Activated CD8-positive, alpha-beta T cell treated with anti-CD3 and anti-CD28 coated beads for 36 hours (primary cell): ENCODE data around the gene PLA2G4D. TPM values are rescaled to one million over a fixed set of nuclear protein-coding genes. Genes with fewer than 3 reads are reported as not detected.

Experiments used
- ATAC-seq: fragments of 200-7000 bp; cut with Tn5 transposase; one replicate; pipeline ENCODE4 v1.10.0; 2021; ENCODE audit warnings: mild to moderate bottlenecking, moderate library complexity
- CTCF ChIA-PET: fragments of 350-600 bp; sonication (Branson Sonifier 250); formaldehyde crosslinking; loops from one replicate; lab custom pipeline; 2021; ENCODE audit warnings: antibody characterized with exemption; lab: Charles Lee
- POLR2A ChIA-PET: fragments of 350-600 bp; sonication (Branson Sonifier 250); formaldehyde crosslinking; loops from one replicate; lab custom pipeline; 2021; ENCODE audit warnings: antibody characterized with exemption; lab: Charles Lee
- DNase-seq: peaks from one replicate; pipeline ENCODE4 v3.0.0-alpha.2; 2020
- H3K27ac Mint-ChIP-seq: one replicate; pipeline ENCODE4 v1.8.0; 2021; ENCODE audit warnings: mild to moderate bottlenecking, mixed read lengths
- H3K27me3 Mint-ChIP-seq: one replicate; pipeline ENCODE4 v1.8.0; 2021; ENCODE audit warnings: mixed read lengths
- H3K36me3 Mint-ChIP-seq: one replicate; pipeline ENCODE4 v1.8.0; 2021; ENCODE audit warnings: low read depth, mixed read lengths
- H3K4me1 Mint-ChIP-seq: one replicate; pipeline ENCODE4 v1.8.0; 2021; ENCODE audit warnings: low read depth, mixed read lengths
- H3K4me3 Mint-ChIP-seq: one replicate; pipeline ENCODE4 v1.8.0; 2021; ENCODE audit warnings: mild to moderate bottlenecking, moderate library complexity, mixed read lengths
- H3K9me3 Mint-ChIP-seq: one replicate; pipeline ENCODE4 v1.8.0; 2021; ENCODE audit warnings: mixed read lengths
- intact Hi-C: fragments of 100-400 bp; cut with micrococcal nuclease; formaldehyde crosslinking; loops from one replicate; pipeline ENCODE4 v1.10.0; 2022
- total RNA-seq, 2 experiments: library from RNA; stranded (reverse); gene quantifications; one replicate each; pipeline ENCODE4 v1.2.3, GENCODE V29; 2021
- TF ChIP-seq, protein P1 (sequence below): fragments of 200-600 bp; IDR thresholded peaks from one replicate; pipeline ENCODE4 v1.8.0; 2022; ENCODE audit warnings: antibody characterized with exemption, mild to moderate bottlenecking

PLA2G4D gene
- total RNA-seq, 2 experiments from 2014 or later = not detected

DNA sequence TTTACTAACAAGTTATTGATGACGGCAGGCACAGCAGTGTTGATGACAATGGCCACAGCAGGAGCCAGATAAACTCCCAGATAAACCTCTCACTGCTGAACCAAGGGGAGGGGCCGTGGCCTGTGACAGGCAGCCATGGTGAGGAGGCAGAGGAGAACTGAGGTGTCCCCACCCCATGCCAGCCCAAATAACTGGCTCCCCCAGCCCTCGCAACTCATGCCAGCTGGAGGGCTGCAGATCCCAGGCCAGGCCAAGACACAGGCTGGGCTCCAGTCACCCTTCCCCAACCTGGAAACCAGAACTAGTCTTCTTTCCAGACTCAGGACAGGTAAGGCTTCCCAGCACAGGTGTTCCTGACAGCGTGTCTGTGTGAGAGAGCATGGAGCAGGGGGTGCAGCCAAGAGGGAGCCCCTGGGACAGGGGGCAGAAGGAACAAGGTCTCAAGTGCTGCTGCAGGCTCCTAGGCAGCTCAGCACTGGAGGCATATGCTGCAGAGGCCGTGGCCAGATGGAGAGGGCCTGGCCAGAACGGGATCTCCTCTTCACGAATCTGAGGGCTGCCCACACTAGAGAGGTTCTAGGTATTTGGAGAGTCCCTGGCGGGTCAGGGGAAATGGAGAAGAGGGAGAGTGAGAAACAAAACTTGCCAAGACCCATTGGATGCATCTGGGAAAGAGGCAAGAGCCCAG is 46.2 kb upstream of the PLA2G4D start:
- TF ChIP-seq, protein P1, sequence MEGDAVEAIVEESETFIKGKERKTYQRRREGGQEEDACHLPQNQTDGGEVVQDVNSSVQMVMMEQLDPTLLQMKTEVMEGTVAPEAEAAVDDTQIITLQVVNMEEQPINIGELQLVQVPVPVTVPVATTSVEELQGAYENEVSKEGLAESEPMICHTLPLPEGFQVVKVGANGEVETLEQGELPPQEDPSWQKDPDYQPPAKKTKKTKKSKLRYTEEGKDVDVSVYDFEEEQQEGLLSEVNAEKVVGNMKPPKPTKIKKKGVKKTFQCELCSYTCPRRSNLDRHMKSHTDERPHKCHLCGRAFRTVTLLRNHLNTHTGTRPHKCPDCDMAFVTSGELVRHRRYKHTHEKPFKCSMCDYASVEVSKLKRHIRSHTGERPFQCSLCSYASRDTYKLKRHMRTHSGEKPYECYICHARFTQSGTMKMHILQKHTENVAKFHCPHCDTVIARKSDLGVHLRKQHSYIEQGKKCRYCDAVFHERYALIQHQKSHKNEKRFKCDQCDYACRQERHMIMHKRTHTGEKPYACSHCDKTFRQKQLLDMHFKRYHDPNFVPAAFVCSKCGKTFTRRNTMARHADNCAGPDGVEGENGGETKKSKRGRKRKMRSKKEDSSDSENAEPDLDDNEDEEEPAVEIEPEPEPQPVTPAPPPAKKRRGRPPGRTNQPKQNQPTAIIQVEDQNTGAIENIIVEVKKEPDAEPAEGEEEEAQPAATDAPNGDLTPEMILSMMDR = no peak
- no peaks in the 10 kb centered on the region for H3K36me3 Mint-ChIP-seq
- no peaks in the 10 kb centered on the region for H3K4me1 Mint-ChIP-seq
- H3K9me3 Mint-ChIP-seq = no peaks in the 10 kb centered on the region
- ATAC-seq = no peak
- intact Hi-C loops = no loop called here
- no peak overlapping the region for H3K27ac Mint-ChIP-seq
- POLR2A ChIA-PET = no interaction called here
- CTCF ChIA-PET = no interaction called here
- H3K27me3 Mint-ChIP-seq = peaks cover 2% of the 10 kb centered on the region
- DNase-seq = no peak
- H3K4me3 Mint-ChIP-seq = no peak overlapping the region

DNA sequence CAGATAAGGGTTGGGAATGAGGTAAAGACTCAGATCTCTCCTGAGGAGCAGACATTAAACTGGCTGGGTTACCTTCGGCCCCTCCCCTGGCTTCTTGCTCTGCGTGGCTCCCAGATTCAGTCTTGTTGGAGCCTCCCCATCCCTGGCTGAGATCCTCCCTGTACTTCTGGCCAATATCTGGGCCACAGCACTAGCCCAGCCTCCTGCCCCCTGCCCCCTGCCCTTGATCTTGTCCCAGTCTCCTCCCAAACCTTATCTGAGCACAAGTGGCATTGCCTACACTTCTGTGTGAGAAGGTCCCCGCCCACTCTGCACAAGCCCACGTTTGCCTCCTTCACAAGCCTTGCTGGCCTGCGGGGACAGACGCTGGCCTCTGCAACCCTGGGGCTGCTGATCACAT is 45.2 kb upstream of the PLA2G4D start:
- no peaks in the 10 kb centered on the region for H3K9me3 Mint-ChIP-seq
- POLR2A ChIA-PET = no interaction called here

DNA sequence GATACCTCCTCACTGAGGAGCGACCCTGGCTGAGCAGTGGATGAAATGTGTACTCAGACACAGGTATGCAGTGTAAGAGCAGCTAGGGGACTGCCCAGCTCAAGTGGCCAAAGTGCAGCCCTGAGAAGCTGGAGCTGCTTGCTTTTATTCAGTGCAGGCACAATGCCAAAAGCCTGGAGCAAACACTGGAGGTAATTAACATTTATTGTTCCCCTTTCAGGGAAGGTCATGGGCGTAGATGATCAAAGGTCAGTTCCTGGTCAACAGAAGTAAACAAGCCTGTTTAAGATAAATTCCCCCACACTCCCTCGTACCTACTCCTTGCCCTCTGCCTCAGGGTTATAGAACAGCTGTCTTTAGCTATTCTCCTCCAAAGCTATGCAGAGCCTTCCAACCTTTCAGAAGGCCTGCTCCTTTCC is 44.6 kb upstream of the PLA2G4D start:
- Mint-ChIP-seq H3K36me3 (no peaks in the 10 kb centered on the region), H3K4me3 (no peak overlapping the region), H3K27me3 (peaks cover 2% of the 10 kb centered on the region), H3K27ac (no peak overlapping the region), H3K9me3 (no peaks in the 10 kb centered on the region), H3K4me1 (no peaks in the 10 kb centered on the region)
- no peak for DNase-seq
- TF ChIP-seq, protein P1 = no peak
- ChIA-PET CTCF (interaction anchor here (0.9 to 2.9 kb wide), 9 partner anchors 9 to 166 kb away, joined by 3 to 15 read pairs (median 4); partner anchors contain the start of genes EHD4 and PLA2G4D), POLR2A (interaction anchor here (1.1 kb wide), 1 partner anchor 26 kb away, joined by 3 read pairs; no protein-coding TSS in a partner anchor)
- no peak for ATAC-seq
- intact Hi-C loops = loop anchor here (10.0 kb wide), 2 partner anchors 74 to 144 kb away; no protein-coding TSS in a partner anchor

More for the DNA sequence above, 45.2 kb upstream of the PLA2G4D start:
- no peaks in the 10 kb centered on the region for H3K4me1 Mint-ChIP-seq
- CTCF ChIA-PET = interaction anchor here (1.5 to 2.9 kb wide), 3 partner anchors 9 to 150 kb away, joined by 5 to 15 read pairs (median 8); no protein-coding TSS in a partner anchor
- H3K36me3 Mint-ChIP-seq = no peaks in the 10 kb centered on the region
- no peak overlapping the region for H3K27ac Mint-ChIP-seq
- TF ChIP-seq, protein P1 = no peak
- intact Hi-C loops = loop anchor here (10.0 kb wide), 2 partner anchors 75 to 145 kb away; no protein-coding TSS in a partner anchor
- no peak for DNase-seq
- H3K4me3 Mint-ChIP-seq = no peak overlapping the region
- ATAC-seq = no peak
- peaks cover 2% of the 10 kb centered on the region for H3K27me3 Mint-ChIP-seq

DNA sequence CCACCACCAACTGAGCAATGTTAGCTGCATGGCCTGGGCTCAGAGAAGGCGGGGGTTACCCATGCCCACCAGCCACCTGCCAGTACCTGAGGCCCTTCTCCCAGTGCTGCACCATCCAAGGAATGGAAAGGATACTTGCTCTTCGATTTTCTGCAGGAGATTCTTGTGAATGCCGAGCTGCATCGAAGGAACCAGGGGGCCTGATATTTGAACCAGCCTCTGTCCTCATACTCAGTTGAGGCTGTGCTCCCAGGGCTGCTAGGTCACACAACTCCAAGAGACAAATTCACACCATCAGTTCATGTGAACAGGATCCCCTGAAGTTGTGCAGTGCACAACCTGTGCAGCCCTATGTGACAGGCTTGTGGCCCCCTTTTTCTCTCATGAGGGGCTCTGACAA is 44.0 kb upstream of the PLA2G4D start:
- ATAC-seq = no peak
- no peaks in the 10 kb centered on the region for H3K4me1 Mint-ChIP-seq
- TF ChIP-seq, protein P1 = no peak
- intact Hi-C loops = loop anchor here (10.0 kb wide), 2 partner anchors 74 to 144 kb away; no protein-coding TSS in a partner anchor
- H3K9me3 Mint-ChIP-seq = no peaks in the 10 kb centered on the region
- H3K36me3 Mint-ChIP-seq = no peaks in the 10 kb centered on the region
- POLR2A ChIA-PET = interaction anchor here (1.1 kb wide), 1 partner anchor 25 kb away, joined by 3 read pairs; no protein-coding TSS in a partner anchor
- H3K27me3 Mint-ChIP-seq = peaks cover 2% of the 10 kb centered on the region
- no peak overlapping the region for H3K27ac Mint-ChIP-seq
- DNase-seq = no peak
- no peak overlapping the region for H3K4me3 Mint-ChIP-seq
- CTCF ChIA-PET = interaction anchor here (0.6 to 2.9 kb wide), 15 partner anchors 8 to 262 kb away, joined by 3 to 15 read pairs (median 4); partner anchors contain the start of genes EHD4 and PLA2G4D
